HG03354 (cell line): ENCODE data around the gene AKT1.
"Not testable (repeated sequence)": the region's sequence is repeated elsewhere in the genome, so short reads cannot be mapped to it uniquely, and the experiment has no call there.

Experiments used
- ATAC-seq: cut with Tn5 transposase; IDR thresholded peaks from one replicate; pipeline ENCODE4 v1.9.1; 2021; ENCODE audit warnings: mild to moderate bottlenecking; ENCODE audit not compliant: unreplicated experiment, poor library complexity, severe bottlenecking

The AKT1 gene

DNA sequence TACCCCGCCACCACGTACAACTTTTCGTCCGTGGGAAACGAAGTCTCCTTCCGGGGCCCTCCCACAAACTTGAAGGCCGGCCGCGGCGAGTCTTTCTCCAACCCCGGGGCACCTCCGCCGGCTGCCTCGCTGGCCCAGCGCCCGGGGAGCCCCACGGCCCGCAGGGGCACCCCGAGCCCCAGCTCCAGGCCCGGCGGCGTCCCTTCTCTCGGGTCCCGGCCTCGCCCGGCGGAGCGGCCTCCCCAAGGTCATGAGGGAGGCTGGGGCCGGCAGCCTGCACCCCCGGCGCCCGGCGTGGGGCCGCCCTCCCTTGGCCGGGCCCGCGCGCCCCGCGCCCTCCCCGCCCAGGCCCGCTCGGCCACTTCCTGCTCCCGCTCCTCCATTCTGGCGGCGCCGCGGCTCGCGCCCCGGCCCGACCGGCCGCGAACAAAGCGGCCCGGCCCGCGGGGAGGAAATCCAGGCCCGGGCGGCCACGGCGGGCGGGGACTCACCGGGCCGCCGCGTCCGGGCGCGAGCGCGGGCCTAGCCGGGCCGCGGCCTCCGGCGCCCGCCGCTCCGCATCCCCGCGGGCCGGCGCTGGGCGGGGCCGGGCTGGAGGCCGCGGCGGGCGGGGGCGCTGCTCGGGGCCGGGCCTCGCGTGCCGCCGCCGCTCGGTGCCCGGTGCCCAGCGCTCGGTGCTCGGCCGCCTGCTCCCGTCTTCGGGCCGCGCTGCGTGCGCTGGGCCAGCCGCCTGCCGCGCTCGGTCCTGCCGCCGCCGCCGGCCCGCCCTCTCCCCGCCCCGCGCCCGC is at the start of gene AKT1:
Gene AKT1, minus strand, starts transcription at position 756 of the 788 bp plus-strand sequence. CDS start 3,105 bp downstream, outside the sequence.
- ATAC-seq: peak; percentile 48

DNA sequence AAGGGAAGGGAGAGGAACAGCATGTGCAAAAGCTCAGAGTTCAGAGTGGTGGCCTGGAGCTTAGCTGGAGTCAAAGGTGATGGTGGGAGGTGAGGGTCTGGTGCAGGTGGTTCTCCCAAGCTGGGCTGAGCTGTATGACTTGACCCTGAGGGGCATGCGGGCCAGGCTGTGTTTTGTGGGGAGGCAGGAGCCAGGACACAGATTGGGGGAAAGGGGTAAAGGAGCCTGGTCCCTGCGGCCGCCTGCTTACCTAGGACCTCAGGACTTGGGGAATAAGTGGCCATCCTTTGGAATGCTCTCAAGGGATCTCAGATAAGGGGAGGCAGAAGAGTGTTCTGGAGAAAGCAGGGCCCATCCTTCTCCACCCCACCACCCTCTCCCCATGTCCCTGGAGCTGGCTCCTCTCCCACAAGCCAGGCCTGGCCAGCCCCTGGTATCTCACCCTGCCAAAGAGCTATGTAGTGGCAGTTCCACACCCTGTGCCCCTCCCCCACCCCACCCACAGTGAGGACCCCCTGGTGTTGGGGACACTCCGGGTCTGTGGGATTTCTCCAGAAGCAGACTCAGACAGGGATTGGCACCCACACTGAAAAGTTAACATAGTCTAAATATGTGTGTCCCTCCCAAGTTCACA is 49.6 kb upstream of the AKT1 start:
- ATAC-seq: no peak

DNA sequence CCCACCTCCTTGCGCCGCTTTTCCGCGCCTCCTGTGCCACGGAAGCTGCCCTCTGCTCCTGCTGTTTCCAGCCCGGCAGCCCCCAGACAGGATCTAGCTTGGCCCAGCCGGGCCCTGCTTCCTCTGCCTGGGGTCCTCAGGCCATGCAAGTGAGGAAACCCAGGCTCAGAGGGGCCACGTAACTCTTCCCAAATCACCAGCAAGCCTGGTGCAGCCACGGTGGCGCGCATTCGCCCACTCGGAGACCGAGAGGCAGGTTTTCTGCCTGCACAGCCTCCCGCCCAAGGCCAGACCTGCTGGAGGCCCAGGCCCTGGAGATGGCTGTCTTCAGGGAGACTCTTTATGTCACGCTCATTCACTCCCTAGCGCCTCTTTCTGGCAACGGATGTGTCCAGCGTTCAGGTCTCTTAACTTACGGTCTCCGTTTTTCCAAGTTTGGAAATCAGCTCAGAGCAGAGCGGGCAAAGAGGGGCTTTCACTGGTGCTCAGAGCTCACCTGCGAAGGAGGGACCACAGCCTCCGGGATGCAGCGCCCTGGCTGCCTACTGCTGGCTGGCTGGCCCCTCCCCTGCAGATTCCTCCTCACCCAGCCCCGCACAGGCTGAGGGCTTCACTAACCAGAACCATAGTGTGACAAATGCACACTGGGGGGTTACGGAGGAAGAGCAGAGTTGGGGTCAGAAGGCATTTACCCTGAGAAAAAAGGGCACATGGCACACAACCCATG is 48.9 kb upstream of the AKT1 start:
- no peak for ATAC-seq

DNA sequence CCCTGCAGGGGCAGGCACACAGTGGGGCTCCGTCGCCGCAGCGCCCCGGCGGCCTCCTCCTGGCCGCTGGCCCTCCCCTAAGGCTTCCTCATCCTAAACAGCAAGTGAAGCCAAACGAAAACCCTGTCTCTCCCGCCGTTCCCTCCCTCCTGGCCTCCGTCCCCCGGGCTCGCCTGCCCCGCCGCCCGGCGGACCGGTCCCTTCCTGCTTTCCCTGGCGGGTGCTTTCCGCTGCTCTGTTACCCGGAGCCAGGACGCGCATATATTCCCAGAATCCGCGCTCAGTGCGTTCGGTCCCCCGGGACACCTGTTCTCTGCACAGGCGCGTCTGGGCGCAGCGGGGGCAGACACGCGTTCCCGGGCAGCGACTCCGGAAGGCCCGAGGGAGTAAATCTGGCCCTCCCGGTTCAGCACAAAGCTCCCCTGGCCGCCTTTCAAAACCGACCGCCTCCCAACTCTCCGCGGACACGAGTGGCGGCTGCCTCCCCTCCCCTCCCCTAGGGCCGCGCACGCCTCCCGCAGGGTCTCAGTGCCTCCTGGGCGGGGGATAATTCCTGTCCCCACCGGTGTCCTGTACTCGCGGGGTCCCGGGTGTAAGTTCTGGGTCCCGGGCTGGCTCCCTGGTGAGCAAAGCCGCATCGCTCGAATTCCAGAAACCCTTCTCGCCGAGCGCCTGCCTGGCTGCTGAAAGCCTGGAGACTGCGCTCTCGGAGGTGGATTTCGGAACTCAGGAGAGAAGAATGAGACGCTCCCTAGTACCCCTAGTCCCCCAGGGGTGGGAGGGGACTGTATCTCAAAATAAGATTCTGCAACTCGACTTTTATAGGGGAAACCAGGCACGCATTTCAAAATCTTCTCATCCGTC is 48.1 kb upstream of the AKT1 start:
- no peak for ATAC-seq

DNA sequence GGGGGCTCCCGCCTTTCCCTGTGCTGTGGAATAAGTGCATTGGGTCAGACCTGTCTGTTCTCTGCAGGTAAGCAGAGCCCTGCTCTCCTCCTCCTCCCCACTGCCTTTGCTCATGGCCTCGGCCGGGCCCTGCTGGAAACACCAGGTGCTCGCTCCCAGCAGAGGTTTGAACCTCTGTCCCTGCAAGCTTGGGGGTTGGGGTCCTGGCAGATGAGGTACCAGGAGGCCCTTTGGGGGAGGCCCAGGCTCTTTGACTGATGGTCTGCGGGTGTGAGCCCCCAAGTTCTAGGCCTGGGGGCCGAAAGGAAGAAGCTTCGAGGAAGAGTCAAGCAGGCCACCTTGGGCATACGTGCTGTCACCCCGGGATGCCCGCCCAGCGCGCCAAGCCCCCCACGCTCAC is 47.5 kb upstream of the AKT1 start:
- no peak for ATAC-seq

DNA sequence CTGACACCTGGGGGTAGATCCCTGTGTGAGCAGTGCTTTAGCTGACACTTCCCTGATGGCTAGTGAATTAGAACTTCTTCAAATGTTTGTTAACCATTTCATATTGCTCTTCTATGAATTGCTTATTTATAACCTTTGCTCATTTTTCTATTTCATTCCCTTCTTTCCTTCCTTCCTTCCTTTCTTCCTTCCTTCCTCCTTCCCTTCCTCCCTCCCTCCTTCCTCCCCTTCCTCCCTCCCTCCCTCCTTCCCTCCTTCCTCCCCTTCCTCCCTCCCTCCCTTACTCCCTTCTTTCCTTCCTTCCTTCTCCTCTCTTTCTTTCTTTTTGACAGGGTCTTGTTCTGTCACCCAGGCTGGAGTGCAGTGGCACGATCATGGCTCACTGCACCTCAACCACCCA is 46.2 kb upstream of the AKT1 start:
- no peak for ATAC-seq

DNA sequence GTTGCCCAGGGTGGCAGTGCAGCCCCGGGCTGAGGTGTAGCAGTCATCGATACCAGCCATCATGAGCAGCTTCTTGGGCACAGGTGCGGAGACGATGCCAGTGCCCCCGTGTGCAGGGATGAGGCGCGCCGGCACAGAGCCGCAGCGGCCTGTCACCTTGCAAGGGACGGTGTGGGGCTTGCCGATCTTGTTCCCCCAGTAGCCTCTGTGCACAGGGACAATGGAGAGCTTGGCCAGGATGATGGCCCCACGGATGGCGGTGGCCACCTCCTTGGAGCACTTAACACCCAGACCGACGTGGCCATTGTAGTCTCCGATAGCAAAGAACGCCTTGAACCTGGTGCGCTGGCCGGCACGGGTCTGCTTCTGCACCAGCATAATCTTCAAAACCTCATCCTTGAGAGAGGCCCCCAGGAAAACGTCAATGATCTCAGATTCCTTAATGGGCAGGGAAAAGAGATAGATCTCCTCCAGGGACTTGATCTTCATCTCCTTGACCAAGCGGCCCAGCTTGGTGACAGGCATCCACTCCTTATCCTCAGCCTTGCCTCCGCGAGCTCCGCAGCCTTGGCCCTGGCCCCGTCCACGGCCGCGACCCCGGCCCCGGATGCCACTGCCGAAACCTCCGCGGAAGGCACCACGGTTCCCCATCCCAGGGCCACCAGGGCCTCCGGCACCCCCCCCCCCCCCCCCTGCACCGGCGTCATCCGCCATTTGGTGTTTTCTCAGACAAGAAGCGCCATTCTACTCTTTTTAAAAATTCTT is 40.8 kb upstream of the AKT1 start:
- ATAC-seq: not testable (repeated sequence)

DNA sequence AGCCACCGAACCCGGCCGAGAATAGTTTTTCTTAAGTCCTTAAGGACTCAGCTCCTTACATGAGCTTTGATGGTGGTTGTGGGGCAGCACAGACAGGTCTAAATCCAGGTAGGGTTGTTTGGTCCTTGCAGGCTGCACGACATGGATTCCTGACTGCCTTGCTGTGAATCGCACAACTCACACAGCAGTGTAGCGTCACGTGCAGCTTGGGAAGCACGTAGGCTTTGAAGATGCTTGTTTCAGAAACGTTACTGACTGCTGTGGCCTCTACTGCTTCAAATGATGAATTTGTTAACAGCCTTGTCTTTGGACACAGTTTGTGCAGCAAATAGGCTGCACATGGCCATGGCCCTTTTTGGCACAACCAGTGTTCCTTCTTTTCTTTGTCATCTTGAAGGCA is 35.2 kb upstream of the AKT1 start:
- ATAC-seq: no peak

DNA sequence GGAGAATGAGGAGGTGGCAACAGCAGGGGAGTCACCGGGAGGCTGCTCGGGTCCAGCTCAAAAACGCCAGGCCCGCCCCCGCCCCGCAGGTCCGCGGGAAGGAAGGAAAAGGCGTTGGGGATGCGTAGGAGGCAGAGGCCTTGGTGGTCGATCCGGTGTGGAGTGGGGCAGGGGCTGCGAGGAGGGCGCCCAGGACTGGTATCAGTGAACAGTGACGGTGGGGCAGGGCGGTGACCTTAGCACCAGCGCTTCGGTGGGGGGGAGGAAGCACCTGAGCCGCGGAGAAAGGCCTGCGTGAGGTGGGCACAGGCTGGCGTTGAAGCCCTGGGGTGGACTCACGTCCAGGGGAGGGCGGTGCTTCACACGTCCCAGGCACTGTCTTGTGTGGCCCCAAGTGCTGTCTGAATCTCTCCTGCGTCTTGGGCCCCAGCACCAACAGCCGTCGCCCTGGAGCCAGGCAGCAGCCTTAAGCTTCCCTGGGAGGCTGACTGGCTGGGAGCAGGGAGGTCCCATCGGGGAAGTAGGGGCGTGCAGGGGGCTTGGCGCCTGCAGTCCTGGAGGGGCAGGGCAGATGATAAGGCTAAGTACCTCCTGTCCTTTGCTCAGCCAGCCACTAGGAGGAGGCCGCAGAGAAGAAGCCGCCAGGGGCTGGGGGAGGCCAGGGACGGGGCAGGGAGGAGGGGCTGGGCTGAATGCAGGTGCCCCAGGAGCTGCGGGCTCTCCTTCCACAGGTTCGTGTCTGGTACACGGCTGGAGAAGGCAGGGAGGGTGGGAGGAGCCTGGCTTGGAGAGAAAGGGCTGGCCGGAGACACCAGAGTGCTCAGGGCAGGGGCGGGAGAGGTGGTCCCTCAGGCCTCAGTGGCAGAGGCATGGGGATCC is 31.9 kb upstream of the AKT1 start:
- peak; percentile 60 for ATAC-seq

DNA sequence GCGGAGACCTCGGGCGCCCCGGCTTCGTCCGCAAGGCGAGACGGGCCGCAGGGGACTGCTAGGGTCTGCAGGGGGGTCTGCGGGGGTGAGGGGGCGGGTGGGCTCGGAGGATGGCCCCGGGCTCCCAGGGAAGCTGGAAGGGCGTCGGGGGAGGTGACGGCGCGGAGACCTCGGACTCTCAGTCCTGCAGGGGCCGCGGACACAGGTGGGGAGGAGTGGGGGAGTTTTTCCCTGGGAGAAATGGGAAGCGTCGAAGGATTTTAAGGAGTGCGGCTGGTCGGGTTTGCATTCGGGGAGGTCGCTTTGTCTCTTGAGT is 31.3 kb upstream of the AKT1 start:
- no peak for ATAC-seq

DNA sequence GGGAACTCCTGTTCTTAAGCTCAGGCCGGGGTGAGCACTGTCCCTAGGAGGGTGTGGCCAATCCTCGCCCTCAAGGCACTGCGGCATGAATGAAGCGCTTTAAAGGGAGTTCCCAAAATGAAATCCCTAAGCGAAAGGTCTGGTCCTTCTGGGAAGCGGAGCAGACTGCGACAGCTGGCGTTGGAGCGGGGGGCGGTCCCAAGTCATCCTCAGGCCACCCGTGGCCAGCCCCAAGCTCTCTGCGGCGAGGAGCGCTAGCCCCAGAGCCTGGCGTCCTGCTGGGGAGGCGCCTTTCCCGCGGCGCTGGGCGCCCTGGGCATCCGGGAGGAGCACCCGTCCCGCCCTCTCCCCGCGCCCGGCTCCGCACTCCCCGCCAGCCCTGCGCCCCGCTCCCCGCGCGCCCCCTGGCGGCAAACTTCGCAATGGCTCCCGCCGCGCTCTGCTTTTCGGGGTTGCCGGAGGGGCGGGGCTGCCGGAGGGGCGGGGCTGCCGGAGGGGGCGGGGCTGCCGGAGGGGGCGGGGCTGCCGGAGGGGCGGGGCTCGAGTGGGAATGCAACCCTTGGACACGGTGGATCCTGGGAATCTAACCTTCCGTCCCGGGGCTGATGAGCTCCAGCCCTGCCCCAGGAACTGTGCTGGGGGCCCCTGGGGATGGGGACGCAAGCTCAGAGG is 30.8 kb upstream of the AKT1 start:
- peak; percentile 81 for ATAC-seq

DNA sequence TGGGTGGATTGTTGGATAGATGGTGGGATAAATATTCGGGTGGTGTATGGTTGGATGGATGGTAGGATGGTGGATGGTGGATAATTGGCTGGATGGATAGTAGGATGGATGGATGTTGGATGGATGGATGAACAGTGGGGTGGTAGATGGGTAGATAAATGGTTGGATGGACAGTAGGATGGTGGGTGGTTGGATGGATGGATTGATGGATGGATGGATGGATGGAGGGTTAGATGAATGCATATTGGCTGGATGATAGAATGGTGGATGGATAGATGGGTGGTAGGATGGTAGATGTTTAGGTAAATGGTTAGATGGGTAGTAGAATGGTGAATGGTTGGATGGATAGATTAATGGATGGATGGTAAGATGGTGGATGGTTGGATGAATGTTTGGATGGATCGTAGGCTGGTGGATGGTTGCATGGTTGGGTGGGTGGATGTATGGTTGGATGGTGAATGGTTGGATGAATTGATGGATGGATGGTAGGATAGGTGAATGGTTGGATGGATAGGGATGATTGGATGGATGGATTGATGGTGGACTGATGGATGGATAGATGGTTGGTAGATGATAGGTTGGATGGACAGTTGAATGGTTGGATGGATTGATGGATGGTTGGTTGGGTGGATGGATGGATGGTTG is 28.9 kb upstream of the AKT1 start:
- ATAC-seq: no peak

DNA sequence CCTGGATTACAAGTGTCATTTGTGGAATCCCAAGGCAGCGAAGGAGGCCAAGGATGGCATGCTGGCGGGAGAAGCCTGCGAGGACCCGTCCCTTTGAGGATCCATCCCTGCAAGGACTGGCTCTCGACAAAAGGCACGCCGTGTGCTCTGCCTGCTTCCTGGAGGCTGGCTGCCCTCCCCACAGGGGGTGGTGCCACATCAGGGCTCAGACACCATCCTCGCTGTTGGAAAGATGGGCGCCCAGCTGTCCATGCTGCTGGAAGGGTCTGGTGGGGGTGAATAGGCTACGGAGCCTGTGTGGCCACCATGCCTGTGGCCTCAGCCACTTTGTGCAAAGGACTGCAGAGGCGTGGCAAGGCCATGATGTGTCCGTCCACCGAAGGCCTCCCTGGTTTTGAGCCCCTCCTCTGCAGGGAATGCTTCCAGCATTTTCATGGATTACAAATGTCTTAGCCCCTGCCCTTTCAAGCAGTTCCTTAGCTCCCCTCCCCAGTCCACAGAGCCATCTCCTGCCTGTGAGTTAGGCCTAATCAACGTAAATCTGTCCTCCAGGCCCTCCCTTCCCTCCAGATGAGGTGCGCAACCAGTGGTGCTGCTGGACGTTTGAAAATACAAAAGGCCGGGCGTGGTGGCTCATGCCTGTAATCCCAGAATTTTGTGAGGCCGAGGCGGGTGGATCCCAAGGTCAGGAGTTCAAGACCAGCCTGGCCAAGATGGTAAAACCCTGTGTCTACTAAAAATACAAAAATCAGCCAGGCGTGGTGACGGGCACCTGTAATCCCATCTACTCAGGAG is 27.5 kb upstream of the AKT1 start:
- ATAC-seq: no peak

DNA sequence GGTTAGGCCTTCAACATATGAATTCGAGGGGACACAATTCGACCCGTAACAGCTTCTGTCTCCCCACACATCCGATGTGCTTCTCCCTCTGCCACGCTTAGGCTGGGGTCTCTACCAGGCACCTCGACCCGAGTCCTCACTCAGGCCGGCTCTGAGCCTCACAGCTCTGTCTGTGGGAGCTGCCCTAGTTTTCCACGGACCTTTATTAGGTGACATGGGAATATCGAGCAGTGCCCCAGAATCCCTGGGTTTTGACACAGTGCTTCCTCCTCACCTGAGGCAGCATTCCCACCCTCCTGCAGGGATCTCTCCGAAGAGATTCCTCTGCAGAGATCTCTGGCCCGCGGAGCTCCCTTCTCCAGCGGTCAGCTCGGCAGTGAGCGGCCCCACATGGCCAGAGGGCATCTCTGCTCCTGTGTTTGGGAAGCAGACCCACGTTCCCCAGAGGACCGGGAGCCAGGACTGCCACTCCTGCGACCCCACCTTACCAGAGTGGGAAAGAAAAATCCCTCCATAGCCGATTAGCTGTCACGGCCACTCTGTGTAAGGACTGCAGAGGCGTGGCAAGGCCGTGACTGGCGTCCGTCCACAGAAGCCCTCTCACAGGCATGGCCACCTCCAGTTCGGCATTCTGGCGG is 26.5 kb upstream of the AKT1 start:
- ATAC-seq: no peak

DNA sequence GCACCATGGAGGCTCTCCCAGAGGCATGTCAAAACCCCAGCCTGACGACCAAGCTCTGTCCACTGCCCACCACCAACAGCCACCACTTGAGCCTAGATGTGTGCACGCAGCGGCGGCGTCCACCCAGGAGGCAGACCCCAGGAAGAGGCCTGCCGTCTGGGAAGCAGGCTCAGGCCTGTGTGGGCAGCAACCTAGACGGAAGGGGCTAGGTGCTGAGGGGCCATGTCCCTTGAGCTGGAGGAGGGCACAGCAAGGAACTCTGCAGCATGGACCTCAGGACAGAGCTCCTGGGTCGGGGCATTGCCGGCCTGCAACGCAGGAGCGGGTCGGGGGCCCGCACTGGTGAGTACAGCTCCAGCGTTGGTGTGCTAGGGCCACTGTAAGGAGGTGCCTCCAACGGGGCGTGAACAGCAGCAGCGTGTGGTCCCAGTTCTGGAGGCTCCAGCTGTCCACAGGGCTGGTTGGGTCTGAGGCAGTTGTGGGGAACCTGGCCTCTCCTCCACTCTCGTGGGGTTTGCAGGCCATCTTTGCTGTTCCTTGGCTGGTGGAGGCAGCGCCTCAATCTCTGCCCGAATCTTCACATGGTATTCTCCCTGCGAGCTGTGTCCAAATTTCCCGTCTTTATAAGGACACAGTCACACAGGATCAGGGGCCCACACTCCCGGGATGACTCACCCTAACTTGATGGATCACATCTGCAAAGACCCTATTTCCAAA is 25.8 kb upstream of the AKT1 start:
- ATAC-seq: no peak
